Karpas-422 (cell line): Measurements from ENCODE around the gene CROCC2. TPM values are rescaled to one million over a fixed set of nuclear protein-coding genes. Genes with fewer than 3 reads are reported as not detected.

Experiments used
- DNase-seq: peaks from one replicate; pipeline ENCODE4 v3.0.0-alpha.2; 2015
- H2AFZ ChIP-seq: fragments of 200-600 bp; sonication (generic); 2 replicates; pipeline ENCODE4 v1.6.1; 2014; ENCODE audit warnings: antibody characterized with exemption, low read length, mixed read lengths
- H3K27ac ChIP-seq: fragments of 200-600 bp; sonication (generic); 2 replicates; pipeline ENCODE4 v1.5.1; 2014; ENCODE audit warnings: mild to moderate bottlenecking, low read length, moderate library complexity
- H3K27me3 ChIP-seq: fragments of 200-600 bp; sonication (generic); 2 replicates; pipeline ENCODE4 v1.6.1; 2014; ENCODE audit warnings: low read length, mixed read lengths
- H3K36me3 ChIP-seq: fragments of 200-600 bp; sonication (generic); 2 replicates; pipeline ENCODE4 v1.6.1; 2014; ENCODE audit warnings: low read length, mixed read lengths; ENCODE audit not compliant: insufficient read depth
- H3K4me1 ChIP-seq: fragments of 200-600 bp; sonication (generic); 2 replicates; pipeline ENCODE4 v1.6.1; 2014; ENCODE audit warnings: mild to moderate bottlenecking, low read length, mixed read lengths
- H3K4me2 ChIP-seq: fragments of 200-600 bp; sonication (generic); 2 replicates; pipeline ENCODE4 v1.6.1; 2014; ENCODE audit warnings: low read length, low read depth, mild to moderate bottlenecking; ENCODE audit not compliant: poor library complexity, severe bottlenecking
- H3K4me3 ChIP-seq: fragments of 200-600 bp; sonication (generic); 2 replicates; pipeline ENCODE4 v1.5.1; 2014; ENCODE audit warnings: mild to moderate bottlenecking, antibody characterized with exemption, low read length, mixed read lengths
- H3K79me2 ChIP-seq: fragments of 200-600 bp; sonication (generic); 2 replicates; pipeline ENCODE4 v1.6.1; 2014; ENCODE audit warnings: mild to moderate bottlenecking, low read length, mixed read lengths
- H3K9ac ChIP-seq: fragments of 200-600 bp; sonication (generic); 2 replicates; pipeline ENCODE4 v1.6.0; 2014; ENCODE audit warnings: low read length
- H3K9me2 ChIP-seq: fragments of 200-600 bp; sonication (generic), shearing (Covaris generic); replicated peaks from 2 replicates; pipeline ENCODE4 v1.6.0; 2014; ENCODE audit warnings: mild to moderate bottlenecking, low read length, moderate library complexity; ENCODE audit not compliant: insufficient read depth
- H3K9me3 ChIP-seq: fragments of 300-700, 200-600 bp; sonication (generic); 2 replicates; pipeline ENCODE4 v1.6.1; 2014; ENCODE audit warnings: low read length, mixed read lengths
- H4K20me1 ChIP-seq: fragments of 200-600 bp; sonication (generic); 2 replicates; pipeline ENCODE4 v1.6.1; 2014; ENCODE audit warnings: mild to moderate bottlenecking, antibody characterized with exemption, low read length, low read depth; ENCODE audit not compliant: insufficient read depth
- total RNA-seq: library from RNA; depleted of rRNA; stranded (reverse); fragments of >200 nt; shearing (Covaris generic); gene quantifications from 2 replicates; pipeline ENCODE4 v1.2.3, GENCODE V29; 2014; ENCODE audit warnings: low replicate concordance

The CROCC2 gene
- total RNA-seq, 1 experiment from 2014 or later: not detected

DNA sequence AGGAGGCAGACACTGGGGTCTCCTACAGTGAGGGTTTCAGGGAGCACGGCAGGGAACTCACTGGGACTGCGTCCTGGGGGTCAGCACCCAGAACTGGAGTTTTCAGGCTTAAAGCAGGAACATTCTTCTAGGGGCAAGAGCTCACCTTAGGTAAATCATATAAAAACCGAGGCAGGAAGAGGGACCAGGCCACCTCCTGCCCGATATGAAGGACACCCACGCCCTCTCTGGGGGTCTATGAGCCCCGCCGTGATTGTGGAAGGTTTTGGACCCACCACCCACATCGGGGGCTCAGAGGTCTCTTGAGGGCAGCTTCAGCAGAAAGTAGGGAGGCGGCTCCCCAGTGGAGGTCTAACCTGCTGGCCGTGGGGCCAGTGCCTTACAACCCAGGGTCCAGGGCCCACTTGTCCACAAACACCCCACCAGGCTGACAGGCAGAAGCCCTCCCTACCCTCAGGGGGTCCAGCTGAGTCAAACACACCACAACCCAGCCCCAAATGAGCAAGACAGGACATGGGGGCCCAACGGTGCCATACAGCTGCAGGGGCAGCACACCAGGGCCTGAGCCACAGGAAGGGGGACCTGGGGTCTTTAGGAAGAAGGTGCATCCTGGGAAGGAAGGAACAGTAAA is 25.3 kb downstream of the CROCC2 start:
- no peak overlapping the region for H3K4me3 ChIP-seq
- DNase-seq: no peak
- no peaks in the 10 kb centered on the region for H3K4me1 ChIP-seq
- H3K9ac ChIP-seq: no peak overlapping the region
- H3K27me3 ChIP-seq: no peaks in the 10 kb centered on the region
- H3K36me3 ChIP-seq: no peaks in the 10 kb centered on the region
- peaks cover 4% of the 10 kb centered on the region; the same call in 1 of the 2 replicates for H4K20me1 ChIP-seq
- no peak overlapping the region for H3K4me2 ChIP-seq
- no peaks in the 10 kb centered on the region for H3K79me2 ChIP-seq
- no peak overlapping the region for H3K27ac ChIP-seq
- H3K9me2 ChIP-seq: no peaks in the 10 kb centered on the region
- no peak overlapping the region for H2AFZ ChIP-seq
- no peaks in the 10 kb centered on the region for H3K9me3 ChIP-seq

DNA sequence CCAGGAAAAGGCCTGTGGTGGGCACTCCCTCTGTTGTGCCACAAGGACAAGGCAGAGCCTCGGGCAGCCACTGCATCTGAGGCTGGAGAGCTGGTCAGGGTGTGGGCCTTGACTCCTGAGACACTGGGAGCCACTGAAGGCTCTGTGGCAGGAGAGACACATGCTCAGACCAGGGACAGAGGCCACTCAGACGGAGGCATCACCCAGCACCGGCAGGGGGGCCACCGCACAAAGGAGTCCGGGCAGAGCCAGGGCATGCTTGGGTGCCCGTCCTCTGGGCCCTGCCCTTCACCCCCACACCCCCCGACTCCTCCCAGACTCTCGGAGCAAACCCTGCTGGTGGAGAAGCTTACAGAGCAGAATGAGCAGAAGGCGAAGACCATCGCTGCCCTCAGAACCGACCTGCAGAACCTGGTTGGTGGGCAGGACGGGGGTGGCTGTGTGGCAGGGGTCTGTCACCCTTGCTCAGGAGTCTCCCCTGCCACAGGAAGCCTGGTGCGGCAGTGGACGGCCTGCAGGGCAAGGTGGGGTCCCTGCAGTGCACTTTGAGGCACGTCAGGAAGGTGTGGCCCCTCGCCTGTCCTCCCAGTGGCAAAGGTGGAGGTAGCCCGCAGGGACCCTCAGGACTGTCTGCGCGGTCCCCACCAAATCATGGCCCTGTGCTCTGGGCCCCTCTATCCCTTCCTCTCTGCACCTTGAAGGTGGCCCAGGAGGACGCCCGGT is 26.0 kb downstream of the CROCC2 start:
- no peaks in the 10 kb centered on the region for H3K4me1 ChIP-seq
- no peak overlapping the region for H3K4me2 ChIP-seq
- no peak overlapping the region for H2AFZ ChIP-seq
- no peaks in the 10 kb centered on the region for H3K9me3 ChIP-seq
- H3K79me2 ChIP-seq: no peaks in the 10 kb centered on the region
- no peaks in the 10 kb centered on the region for H3K27me3 ChIP-seq
- H3K9me2 ChIP-seq: no peaks in the 10 kb centered on the region
- H3K9ac ChIP-seq: no peak overlapping the region
- no peaks in the 10 kb centered on the region for H3K36me3 ChIP-seq
- H3K4me3 ChIP-seq: no peak overlapping the region
- peaks cover 4% of the 10 kb centered on the region; the same call in 1 of the 2 replicates for H4K20me1 ChIP-seq
- no peak for DNase-seq
- no peak overlapping the region for H3K27ac ChIP-seq

DNA sequence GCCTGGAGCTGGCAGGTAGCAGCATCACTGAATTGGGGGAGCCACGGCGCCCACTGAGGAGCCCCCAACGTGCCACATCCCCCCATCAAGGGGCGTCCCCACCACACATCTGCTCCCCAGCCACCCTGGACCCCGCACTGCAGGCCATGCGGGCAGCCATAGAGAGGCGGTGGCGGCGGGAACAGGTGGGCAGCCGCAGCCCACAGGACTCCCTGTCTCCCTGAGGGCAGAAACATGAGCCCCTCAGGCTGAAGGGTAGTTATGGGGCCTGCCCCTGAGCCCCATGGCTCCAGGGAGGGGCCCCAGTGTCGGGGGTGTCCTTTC is 26.6 kb downstream of the CROCC2 start:
- peaks cover 4% of the 10 kb centered on the region; the same call in 1 of the 2 replicates for H4K20me1 ChIP-seq
- H3K27me3 ChIP-seq: no peaks in the 10 kb centered on the region
- H3K4me1 ChIP-seq: no peaks in the 10 kb centered on the region
- no peak overlapping the region for H3K9ac ChIP-seq
- no peak overlapping the region for H3K27ac ChIP-seq
- no peaks in the 10 kb centered on the region for H3K9me3 ChIP-seq
- H3K4me2 ChIP-seq: no peak overlapping the region
- no peaks in the 10 kb centered on the region for H3K36me3 ChIP-seq
- H2AFZ ChIP-seq: no peak overlapping the region
- no peak overlapping the region for H3K4me3 ChIP-seq
- no peak for DNase-seq
- no peaks in the 10 kb centered on the region for H3K79me2 ChIP-seq
- no peaks in the 10 kb centered on the region for H3K9me2 ChIP-seq

DNA sequence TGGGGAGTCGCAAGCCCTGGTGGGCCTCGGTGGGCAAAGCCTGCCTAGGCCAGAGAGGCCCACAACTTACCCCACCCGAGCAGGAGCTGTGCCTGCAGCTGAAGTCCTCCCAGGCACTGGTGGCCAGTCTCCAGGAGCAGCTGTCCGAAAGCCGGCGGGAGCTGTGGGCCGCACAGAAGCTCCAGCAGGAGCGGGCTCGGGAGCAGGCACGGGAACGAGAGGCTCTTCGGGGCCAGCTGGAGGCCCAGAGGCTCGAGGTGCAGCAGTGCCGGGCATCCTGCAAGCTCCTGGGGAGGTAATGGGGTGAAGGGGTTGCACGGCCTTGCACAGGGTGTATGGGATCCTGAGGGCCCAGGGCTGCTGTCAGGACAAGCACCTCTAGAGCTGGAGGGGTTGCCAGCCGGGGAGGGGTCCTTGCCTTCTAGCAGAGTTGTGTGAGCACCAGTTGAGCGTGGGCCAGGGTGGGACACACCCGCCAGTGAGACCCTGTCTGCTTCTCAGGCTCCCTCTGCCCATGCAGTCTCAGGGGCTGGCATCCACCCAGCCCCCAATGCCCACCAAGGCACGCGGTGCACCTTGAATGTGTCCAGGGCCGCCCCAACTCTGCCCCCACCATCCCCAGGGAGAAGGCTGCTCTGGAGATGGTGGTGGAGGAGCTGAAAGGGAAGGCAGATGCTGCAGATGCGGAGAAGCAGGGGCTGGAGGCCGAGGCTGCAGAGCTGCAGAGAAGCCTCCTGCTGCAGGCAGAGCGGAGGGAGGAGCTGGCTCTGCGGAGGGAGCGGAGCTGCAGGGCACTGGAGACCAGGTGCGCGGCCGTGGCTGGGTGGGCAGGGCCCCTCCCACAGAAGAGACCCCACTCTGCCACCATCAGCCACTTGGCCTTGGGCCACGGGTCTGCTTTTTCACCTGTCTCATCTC is 27.2 kb downstream of the CROCC2 start:
- no peak for DNase-seq
- Histone ChIP-seq H2AFZ (no peak overlapping the region), H4K20me1 (peaks cover 4% of the 10 kb centered on the region; the same call in 1 of the 2 replicates), H3K4me3 (no peak overlapping the region), H3K9me2 (no peaks in the 10 kb centered on the region), H3K79me2 (no peaks in the 10 kb centered on the region), H3K27ac (no peak overlapping the region), H3K4me2 (no peak overlapping the region), H3K4me1 (no peaks in the 10 kb centered on the region), H3K9me3 (no peaks in the 10 kb centered on the region), H3K9ac (no peak overlapping the region), H3K36me3 (no peaks in the 10 kb centered on the region), H3K27me3 (no peaks in the 10 kb centered on the region)

DNA sequence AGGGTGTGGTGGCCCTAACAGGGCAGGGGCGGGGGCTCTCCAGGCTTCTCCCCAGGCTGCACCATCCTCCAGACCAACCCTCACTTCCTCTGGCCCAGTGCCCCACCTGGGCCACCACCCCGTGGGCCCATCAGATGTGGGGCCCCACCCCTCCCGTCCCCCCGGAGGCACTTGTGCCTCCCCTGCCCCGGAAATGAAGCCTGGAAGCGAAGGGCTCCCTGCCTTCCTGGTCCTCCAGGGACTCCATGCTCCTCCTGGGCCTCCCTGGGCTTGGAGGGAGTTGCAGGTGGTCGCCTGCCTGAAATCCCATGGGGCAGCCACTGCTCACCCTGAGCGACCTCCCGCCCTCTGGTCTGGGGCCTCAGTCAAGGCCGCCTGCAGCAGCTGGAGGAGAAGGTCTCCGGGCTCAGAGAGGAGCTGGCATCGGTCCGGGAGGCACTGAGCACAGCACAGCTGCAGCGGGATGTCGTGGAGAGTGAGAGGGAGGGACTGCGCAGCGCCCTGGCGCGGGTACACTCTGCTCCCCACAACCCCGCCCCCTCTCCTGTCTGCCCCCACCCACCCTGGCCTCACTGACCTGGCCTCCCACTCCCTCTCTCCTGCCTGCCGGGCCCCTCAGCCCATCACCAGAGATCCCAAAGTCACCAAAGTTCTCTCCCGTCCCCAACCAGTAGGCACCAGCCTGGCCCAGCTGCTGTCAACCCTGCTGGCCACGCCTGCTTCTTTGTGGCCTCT is 28.0 kb downstream of the CROCC2 start:
- no peaks in the 10 kb centered on the region for H3K79me2 ChIP-seq
- no peaks in the 10 kb centered on the region for H3K4me1 ChIP-seq
- no peaks in the 10 kb centered on the region for H3K27me3 ChIP-seq
- H3K27ac ChIP-seq: no peak overlapping the region
- H3K9ac ChIP-seq: no peak overlapping the region
- H3K36me3 ChIP-seq: no peaks in the 10 kb centered on the region
- H2AFZ ChIP-seq: no peak overlapping the region
- no peaks in the 10 kb centered on the region for H3K9me2 ChIP-seq
- H3K9me3 ChIP-seq: no peaks in the 10 kb centered on the region
- no peak overlapping the region for H3K4me3 ChIP-seq
- DNase-seq: no peak
- H3K4me2 ChIP-seq: no peak overlapping the region
- H4K20me1 ChIP-seq: peaks cover 4% of the 10 kb centered on the region; the same call in 1 of the 2 replicates

DNA sequence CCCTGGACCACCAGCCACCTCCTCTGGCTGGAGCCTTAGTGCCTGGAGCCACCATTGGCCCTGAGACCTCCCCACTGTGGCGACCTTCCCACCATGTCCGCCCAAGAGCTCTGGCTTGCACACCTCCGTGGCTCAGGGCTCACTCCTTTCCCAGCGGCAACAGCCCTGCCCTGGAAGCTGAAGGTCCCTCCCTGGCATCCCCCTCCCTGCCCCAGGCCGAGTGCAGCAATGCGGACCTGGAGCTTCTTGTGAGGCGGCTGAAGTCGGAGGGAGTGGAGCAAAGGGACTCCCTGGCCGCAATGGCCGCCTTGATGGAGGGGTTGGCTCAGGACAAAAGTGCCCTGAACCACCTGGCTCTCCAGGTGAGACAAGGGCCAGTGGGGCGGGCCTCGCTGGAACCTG is 28.6 kb downstream of the CROCC2 start:
- no peak for DNase-seq
- Histone ChIP-seq H3K36me3 (no peaks in the 10 kb centered on the region), H4K20me1 (no peaks in the 10 kb centered on the region), H3K4me3 (no peak overlapping the region), H3K79me2 (no peaks in the 10 kb centered on the region), H3K9ac (no peak overlapping the region), H3K4me2 (no peak overlapping the region), H3K4me1 (no peaks in the 10 kb centered on the region), H2AFZ (no peak overlapping the region), H3K9me3 (no peaks in the 10 kb centered on the region), H3K27ac (no peak overlapping the region), H3K9me2 (no peaks in the 10 kb centered on the region), H3K27me3 (no peaks in the 10 kb centered on the region)

DNA sequence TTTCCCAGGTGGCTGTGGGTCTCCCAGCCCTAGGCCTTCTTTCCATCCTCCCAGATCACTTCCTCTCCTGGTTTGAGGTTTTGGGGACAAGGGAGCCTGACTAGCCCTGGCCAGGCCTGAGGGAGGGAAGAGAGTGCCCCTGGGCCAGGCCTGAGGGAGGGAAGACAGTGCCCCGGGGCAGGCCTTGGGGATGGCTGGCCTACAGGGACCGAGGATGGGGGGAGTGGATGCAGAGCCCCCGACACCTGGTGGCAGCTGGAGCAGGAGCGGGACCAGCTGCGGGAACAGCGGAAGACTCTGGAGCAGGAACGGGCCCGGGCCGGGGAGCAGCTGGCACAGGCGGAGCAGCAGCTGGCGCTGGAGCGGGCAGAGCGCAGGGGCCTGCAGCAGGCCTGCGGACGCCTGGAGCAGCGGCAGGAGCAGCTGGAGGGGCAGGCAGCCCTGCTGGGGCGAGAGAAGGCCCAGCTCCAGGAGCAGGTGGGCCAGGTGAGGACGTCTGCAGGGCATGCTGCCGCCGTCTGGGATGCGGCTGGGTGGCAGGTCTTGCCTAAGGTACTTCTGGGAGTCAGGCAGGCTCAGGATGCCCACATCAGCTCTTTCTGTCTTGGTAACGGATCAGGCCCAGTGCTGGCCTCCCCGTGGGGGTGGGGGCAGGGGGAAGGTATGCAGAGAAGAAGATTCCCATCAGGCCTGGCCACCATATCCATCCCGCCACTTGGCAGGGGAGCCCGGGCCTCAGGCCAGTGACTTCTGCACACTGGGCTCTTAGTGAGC is 29.2 kb downstream of the CROCC2 start:
- no peaks in the 10 kb centered on the region for H3K79me2 ChIP-seq
- no peak overlapping the region for H2AFZ ChIP-seq
- no peak for DNase-seq
- no peaks in the 10 kb centered on the region for H3K36me3 ChIP-seq
- H4K20me1 ChIP-seq: no peaks in the 10 kb centered on the region
- no peaks in the 10 kb centered on the region for H3K9me3 ChIP-seq
- no peak overlapping the region for H3K27ac ChIP-seq
- H3K4me3 ChIP-seq: no peak overlapping the region
- no peak overlapping the region for H3K4me2 ChIP-seq
- H3K9ac ChIP-seq: no peak overlapping the region
- H3K9me2 ChIP-seq: no peaks in the 10 kb centered on the region
- H3K4me1 ChIP-seq: no peaks in the 10 kb centered on the region
- H3K27me3 ChIP-seq: no peaks in the 10 kb centered on the region
